ENCODE data around the gene CDH23. TPM values are rescaled to one million over a fixed set of nuclear protein-coding genes. Genes with fewer than 3 reads are reported as not detected.

Gene CDH23
- total RNA-seq, 4 donors from 2014 or later = 14.4 to 29.6 (median 19.7) TPM

- 88% methylated on average over 3 of the region's 3 CpGs for WGBS
- no peak overlapping the region for H3K4me3 ChIP-seq
- peak overlapping the region in 1 of 4 donors; percentile 23 for H3K27ac ChIP-seq (replicated peaks in 1 of 4)
Measured at GRCh38 chr10:71846816-71847215, 450.1 kb downstream of the CDH23 start.

GRCh38 chr10:71847418-71847817, 450.7 kb downstream of the CDH23 start:
- no peak for DNase-seq (ENCODE audit: extremely low spot score)
- peak overlapping the region in 1 of 4 donors; percentile 23 for H3K27ac ChIP-seq (replicated peaks in 1 of 4)
- TF ChIP-seq CTCF (IDR thresholded peaks at IDR 0.05) (no peak), POLR2AphosphoS5 (IDR thresholded peaks at IDR 0.05) (no peak), POLR2A (IDR thresholded peaks at IDR 0.05; ENCODE audit: low read depth) (no peak), EP300 (IDR thresholded peaks at IDR 0.05) (no peak)
- H3K4me3 ChIP-seq = no peak overlapping the region
- no peaks in the 10 kb centered on the region for H3K36me3 ChIP-seq
- intact Hi-C loops (cut with DNase I) = loop anchor here (5.0 kb wide), 1 partner anchor 40 kb away; no protein-coding TSS in a partner anchor
- WGBS = 66% methylated on average over 8 of the region's 8 CpGs
- no peaks in the 10 kb centered on the region for H3K9me3 ChIP-seq
- H3K27me3 ChIP-seq = no peaks in the 10 kb centered on the region
- peaks cover 57 to 82% (median 78%) of the 10 kb centered on the region in 4 donors for H3K4me1 ChIP-seq

More at GRCh38 chr10:71846816-71847215, 450.1 kb downstream of the CDH23 start:
- no peak for DNase-seq (ENCODE audit: extremely low spot score)
- Histone ChIP-seq H3K27me3 (no peaks in the 10 kb centered on the region), H3K36me3 (no peaks in the 10 kb centered on the region), H3K9me3 (no peaks in the 10 kb centered on the region), H3K4me1 (peaks cover 60 to 86% (median 81%) of the 10 kb centered on the region in 4 donors)
- intact Hi-C loops (cut with DNase I) = loop anchor here (5.0 kb wide), 1 partner anchor 40 kb away; no protein-coding TSS in a partner anchor
- TF ChIP-seq EP300 (IDR thresholded peaks at IDR 0.05) = no peak
- TF ChIP-seq POLR2AphosphoS5 (IDR thresholded peaks at IDR 0.05) = no peak
- no peak for TF ChIP-seq POLR2A (IDR thresholded peaks at IDR 0.05; ENCODE audit: low read depth)
- TF ChIP-seq CTCF (IDR thresholded peaks at IDR 0.05) = no peak

- Histone ChIP-seq H3K27me3 (no peaks in the 10 kb centered on the region), H3K4me3 (peak overlapping the region in 2 of 4 donors; percentile 69 to 87), H3K4me1 (peaks cover 48 to 72% (median 69%) of the 10 kb centered on the region in 4 donors), H3K36me3 (no peaks in the 10 kb centered on the region), H3K27ac (replicated peaks in 1 of 4) (peak overlapping the region in 2 of 4 donors; percentile 10 to 48), H3K9me3 (no peaks in the 10 kb centered on the region)
- intact Hi-C loops (cut with DNase I) = loop anchor here (5.0 kb wide), 1 partner anchor 39 kb away; no protein-coding TSS in a partner anchor
- DNase-seq (ENCODE audit: extremely low spot score) = no peak
- no peak for TF ChIP-seq POLR2AphosphoS5 (IDR thresholded peaks at IDR 0.05)
- no peak for TF ChIP-seq POLR2A (IDR thresholded peaks at IDR 0.05; ENCODE audit: low read depth)
- TF ChIP-seq EP300 (IDR thresholded peaks at IDR 0.05) = no peak
- WGBS = 81% methylated on average over 11 of the region's 11 CpGs
Measured at GRCh38 chr10:71848325-71849275, 451.9 kb downstream of the CDH23 start.

- TF ChIP-seq POLR2AphosphoS5 (IDR thresholded peaks at IDR 0.05) = no peak
- TF ChIP-seq CTCF (IDR thresholded peaks at IDR 0.05) = no peak
- TF ChIP-seq EP300 (IDR thresholded peaks at IDR 0.05) = no peak
- no peak for TF ChIP-seq POLR2A (IDR thresholded peaks at IDR 0.05; ENCODE audit: low read depth)
- Histone ChIP-seq H3K4me3 (peak overlapping the region; percentile 69 to 92 (median 86)), H3K27me3 (no peaks in the 10 kb centered on the region), H3K9me3 (no peaks in the 10 kb centered on the region), H3K4me1 (peaks cover 46 to 69% (median 61%) of the 10 kb centered on the region in 4 donors), H3K36me3 (no peaks in the 10 kb centered on the region), H3K27ac (replicated peaks in 1 of 4) (peak overlapping the region in 2 of 4 donors; percentile 48 to 96)
- 85% methylated on average over 15 of the region's 17 CpGs for WGBS
- no peak for DNase-seq (ENCODE audit: extremely low spot score)
- intact Hi-C loops (cut with DNase I) = loop anchor here (5.0 kb wide), 1 partner anchor 38 kb away; no protein-coding TSS in a partner anchor
Measured at GRCh38 chr10:71849461-71849908, 452.8 kb downstream of the CDH23 start.
